Measurements from ENCODE around the gene SGCB. TPM values are rescaled to one million over a fixed set of nuclear protein-coding genes. Genes with fewer than 3 reads are reported as not detected.

Gene SGCB
- total and polyA plus RNA-seq, 2 donors (not counting 1 experiment from before 2014, with no cell fraction given): 2.3 to 9.7 TPM

DNA sequence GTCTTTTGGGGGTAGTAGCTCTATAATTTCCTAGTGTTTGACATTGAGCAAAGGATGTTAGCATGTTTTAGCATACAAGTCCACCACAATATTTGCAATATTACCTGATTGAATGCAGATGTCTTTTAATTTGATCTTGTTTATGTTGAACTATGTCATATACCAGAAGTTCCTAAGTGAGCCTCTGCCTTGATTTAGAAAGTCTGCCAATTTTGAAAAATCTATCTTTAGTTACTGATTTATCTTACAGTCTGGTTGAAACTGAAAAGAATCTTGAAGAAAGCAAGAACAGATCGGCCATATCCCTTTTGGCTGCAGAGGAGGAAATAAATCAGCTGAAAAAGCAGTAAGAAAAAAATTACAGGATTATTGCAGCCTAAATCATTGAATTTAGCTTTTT lies 31.5 kb upstream of the SGCB start:
- Histone ChIP-seq H3K27me3 (replicated peaks in 1 of 4; ENCODE audit: control extremely low read depth in 1 of 4, control insufficient read depth in 3 of 4, insufficient read depth in 4 of 4, low read length in 3 of 4) (peaks cover 0 to 9% (median 2%) of the 10 kb centered on the region in 4 experiments), H3K27ac (ENCODE audit: low read length in 2 of 2) (no peak overlapping the region), H3K4me1 (ENCODE audit: control insufficient read depth in 2 of 2, insufficient read depth in 2 of 2, low read length in 2 of 2) (no peaks in the 10 kb centered on the region), H3K9me3 (ENCODE audit: control extremely low read depth in 1 of 3, control insufficient read depth in 2 of 3, insufficient read depth in 1 of 3, low read length in 2 of 3) (no peaks in the 10 kb centered on the region), H3K79me2 (ENCODE audit: control insufficient read depth, insufficient read depth, low read length) (no peaks in the 10 kb centered on the region), H3K36me3 (replicated peaks in 1 of 2; ENCODE audit: control extremely low read depth in 1 of 2, control insufficient read depth in 1 of 2, extremely low read depth in 1 of 2, insufficient read depth in 2 of 2, low read length in 1 of 2) (no peaks in the 10 kb centered on the region), H3K4me2 (replicated peaks; ENCODE audit: low read depth, low read length, poor library complexity, severe bottlenecking) (no peak overlapping the region), H3K4me3 (ENCODE audit: control extremely low read depth in 1 of 5, extremely low read depth in 1 of 5, insufficient read depth in 1 of 5, low read depth in 2 of 5, low read length in 4 of 5) (no peak overlapping the region), H4K20me1 (ENCODE audit: control insufficient read depth, insufficient read depth, low read length, poor library complexity, severe bottlenecking) (no peaks in the 10 kb centered on the region), H3K9ac (ENCODE audit: low read length) (no peak overlapping the region), H2AFZ (ENCODE audit: insufficient read depth, low read depth, low read length, poor library complexity, severe bottlenecking) (no peak overlapping the region)
- no peaks in the 10 kb centered on the region for H3K9me3 Mint-ChIP-seq (ENCODE audit: insufficient read depth)
- CTCF ChIA-PET: no interaction called here
- peaks cover 26% of the 10 kb centered on the region for H3K27me3 Mint-ChIP-seq
- WGBS (ENCODE audit: insufficient coverage): no CpG with 5 or more reads among the region's 1 CpG
- DNase-seq: no peak
- no peak overlapping the region for H3K4me3 Mint-ChIP-seq
- H3K27ac Mint-ChIP-seq: no peak overlapping the region
- POLR2A ChIA-PET: no interaction called here
- intact Hi-C loops (cut with micrococcal nuclease): no loop called here
- H3K4me1 Mint-ChIP-seq: no peaks in the 10 kb centered on the region
- TF ChIP-seq EZH2 (IDR thresholded peaks at IDR 0.05; ENCODE audit: borderline replicate concordance, insufficient read depth, low read depth, low read length, poor library complexity, severe bottlenecking): no peak
- TF ChIP-seq, protein P1, sequence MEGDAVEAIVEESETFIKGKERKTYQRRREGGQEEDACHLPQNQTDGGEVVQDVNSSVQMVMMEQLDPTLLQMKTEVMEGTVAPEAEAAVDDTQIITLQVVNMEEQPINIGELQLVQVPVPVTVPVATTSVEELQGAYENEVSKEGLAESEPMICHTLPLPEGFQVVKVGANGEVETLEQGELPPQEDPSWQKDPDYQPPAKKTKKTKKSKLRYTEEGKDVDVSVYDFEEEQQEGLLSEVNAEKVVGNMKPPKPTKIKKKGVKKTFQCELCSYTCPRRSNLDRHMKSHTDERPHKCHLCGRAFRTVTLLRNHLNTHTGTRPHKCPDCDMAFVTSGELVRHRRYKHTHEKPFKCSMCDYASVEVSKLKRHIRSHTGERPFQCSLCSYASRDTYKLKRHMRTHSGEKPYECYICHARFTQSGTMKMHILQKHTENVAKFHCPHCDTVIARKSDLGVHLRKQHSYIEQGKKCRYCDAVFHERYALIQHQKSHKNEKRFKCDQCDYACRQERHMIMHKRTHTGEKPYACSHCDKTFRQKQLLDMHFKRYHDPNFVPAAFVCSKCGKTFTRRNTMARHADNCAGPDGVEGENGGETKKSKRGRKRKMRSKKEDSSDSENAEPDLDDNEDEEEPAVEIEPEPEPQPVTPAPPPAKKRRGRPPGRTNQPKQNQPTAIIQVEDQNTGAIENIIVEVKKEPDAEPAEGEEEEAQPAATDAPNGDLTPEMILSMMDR (IDR thresholded peaks at IDR 0.05): no peak
- ATAC-seq (ENCODE audit: low read depth): no peak

DNA sequence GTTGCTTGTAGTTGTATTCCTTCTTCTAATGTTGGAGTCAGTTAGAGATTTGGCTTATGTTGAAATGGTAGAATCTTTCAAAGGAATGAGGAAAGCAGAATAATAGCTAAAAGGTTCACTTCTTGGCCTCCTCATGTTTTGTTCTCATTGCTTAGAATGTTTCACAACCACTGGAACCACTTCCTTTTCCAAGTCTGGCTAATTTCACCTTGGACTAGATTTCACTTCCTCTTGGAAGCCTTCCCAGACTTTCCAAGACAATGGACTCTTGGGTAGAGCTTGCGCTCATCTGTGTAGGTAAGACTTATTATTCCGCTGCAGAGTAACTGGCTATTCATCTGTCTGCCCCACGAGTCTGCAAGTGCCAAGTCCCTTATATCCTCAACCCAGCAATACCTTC lies 21.3 kb upstream of the SGCB start:
- no peak overlapping the region for H3K4me3 ChIP-seq (ENCODE audit: control extremely low read depth in 1 of 5, extremely low read depth in 1 of 5, insufficient read depth in 1 of 5, low read depth in 2 of 5, low read length in 4 of 5)
- POLR2A ChIA-PET: no interaction called here
- CTCF ChIA-PET: no interaction called here
- no peaks in the 10 kb centered on the region for H4K20me1 ChIP-seq (ENCODE audit: control insufficient read depth, insufficient read depth, low read length, poor library complexity, severe bottlenecking)
- no peaks in the 10 kb centered on the region for H3K4me1 ChIP-seq (ENCODE audit: control insufficient read depth in 2 of 2, insufficient read depth in 2 of 2, low read length in 2 of 2)
- no peaks in the 10 kb centered on the region for H3K9me3 ChIP-seq (ENCODE audit: control extremely low read depth in 1 of 3, control insufficient read depth in 2 of 3, insufficient read depth in 1 of 3, low read length in 2 of 3)
- H3K27me3 ChIP-seq (replicated peaks in 1 of 4; ENCODE audit: control extremely low read depth in 1 of 4, control insufficient read depth in 3 of 4, insufficient read depth in 4 of 4, low read length in 3 of 4): peaks cover 0 to 9% (median 3%) of the 10 kb centered on the region in 4 experiments
- H3K79me2 ChIP-seq (ENCODE audit: control insufficient read depth, insufficient read depth, low read length): no peaks in the 10 kb centered on the region
- H3K4me2 ChIP-seq (replicated peaks; ENCODE audit: low read depth, low read length, poor library complexity, severe bottlenecking): no peak overlapping the region
- no peak overlapping the region for H2AFZ ChIP-seq (ENCODE audit: insufficient read depth, low read depth, low read length, poor library complexity, severe bottlenecking)
- no peaks in the 10 kb centered on the region for H3K36me3 ChIP-seq (replicated peaks in 1 of 2; ENCODE audit: control extremely low read depth in 1 of 2, control insufficient read depth in 1 of 2, extremely low read depth in 1 of 2, insufficient read depth in 2 of 2, low read length in 1 of 2)
- no peak overlapping the region for H3K27ac ChIP-seq (ENCODE audit: low read length in 2 of 2)
- intact Hi-C loops (cut with micrococcal nuclease): no loop called here
- ATAC-seq (ENCODE audit: low read depth) (no peak), DNase-seq (no peak)
- Mint-ChIP-seq H3K27me3 (peaks cover 8% of the 10 kb centered on the region), H3K27ac (no peak overlapping the region), H3K4me1 (no peaks in the 10 kb centered on the region), H3K4me3 (no peak overlapping the region), H3K9me3 (ENCODE audit: insufficient read depth) (no peaks in the 10 kb centered on the region)
- no peak for TF ChIP-seq EZH2 (IDR thresholded peaks at IDR 0.05; ENCODE audit: borderline replicate concordance, insufficient read depth, low read depth, low read length, poor library complexity, severe bottlenecking)
- TF ChIP-seq, protein P1 (IDR thresholded peaks at IDR 0.05): no peak
- no CpG with 5 or more reads among the region's 3 CpGs for WGBS (ENCODE audit: insufficient coverage)
- no peak overlapping the region for H3K9ac ChIP-seq (ENCODE audit: low read length)

All from B cell (primary cell).